Measurements from ENCODE around the gene BCKDHA.

The BCKDHA gene

GRCh38 chr19:41455936-41456335 is 58.3 kb downstream of the BCKDHA start:
- no peak overlapping the region for H3K4me2 ChIP-seq (ENCODE audit: insufficient read depth, low read length)
- TF ChIP-seq EZH2 (IDR thresholded peaks at IDR 0.05; ENCODE audit: borderline replicate concordance, low read depth, low read length, severe bottlenecking): no peak
- TF ChIP-seq, protein P1, sequence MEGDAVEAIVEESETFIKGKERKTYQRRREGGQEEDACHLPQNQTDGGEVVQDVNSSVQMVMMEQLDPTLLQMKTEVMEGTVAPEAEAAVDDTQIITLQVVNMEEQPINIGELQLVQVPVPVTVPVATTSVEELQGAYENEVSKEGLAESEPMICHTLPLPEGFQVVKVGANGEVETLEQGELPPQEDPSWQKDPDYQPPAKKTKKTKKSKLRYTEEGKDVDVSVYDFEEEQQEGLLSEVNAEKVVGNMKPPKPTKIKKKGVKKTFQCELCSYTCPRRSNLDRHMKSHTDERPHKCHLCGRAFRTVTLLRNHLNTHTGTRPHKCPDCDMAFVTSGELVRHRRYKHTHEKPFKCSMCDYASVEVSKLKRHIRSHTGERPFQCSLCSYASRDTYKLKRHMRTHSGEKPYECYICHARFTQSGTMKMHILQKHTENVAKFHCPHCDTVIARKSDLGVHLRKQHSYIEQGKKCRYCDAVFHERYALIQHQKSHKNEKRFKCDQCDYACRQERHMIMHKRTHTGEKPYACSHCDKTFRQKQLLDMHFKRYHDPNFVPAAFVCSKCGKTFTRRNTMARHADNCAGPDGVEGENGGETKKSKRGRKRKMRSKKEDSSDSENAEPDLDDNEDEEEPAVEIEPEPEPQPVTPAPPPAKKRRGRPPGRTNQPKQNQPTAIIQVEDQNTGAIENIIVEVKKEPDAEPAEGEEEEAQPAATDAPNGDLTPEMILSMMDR (IDR thresholded peaks at IDR 0.05; ENCODE audit: borderline replicate concordance, extremely low read depth, low read length, poor library complexity, severe bottlenecking): no peak
- no peaks in the 10 kb centered on the region for H3K4me1 ChIP-seq (ENCODE audit: insufficient read depth, low read length)
- H3K27ac ChIP-seq (ENCODE audit: low read length): no peak overlapping the region
- H3K9me3 ChIP-seq (ENCODE audit: insufficient read depth, low read length, severe bottlenecking): no peaks in the 10 kb centered on the region
- no peak for DNase-seq
- no peak overlapping the region for H2AFZ ChIP-seq (ENCODE audit: low read depth, low read length)
- H3K9ac ChIP-seq (ENCODE audit: low read depth, low read length): no peak overlapping the region
- H4K20me1 ChIP-seq (ENCODE audit: insufficient read depth, low read length): no peaks in the 10 kb centered on the region
- H3K79me2 ChIP-seq (ENCODE audit: insufficient read depth, low read length): no peaks in the 10 kb centered on the region
- no peak for ATAC-seq (ENCODE audit: insufficient read depth, low read depth)
- no peaks in the 10 kb centered on the region for H3K36me3 ChIP-seq (ENCODE audit: insufficient read depth, low read length)
- H3K27me3 ChIP-seq (ENCODE audit: insufficient read depth, low read length, poor library complexity): peaks cover 4% of the 10 kb centered on the region
- no peak overlapping the region for H3K4me3 ChIP-seq (ENCODE audit: low read depth in 1 of 2, low read length in 2 of 2)

DNA sequence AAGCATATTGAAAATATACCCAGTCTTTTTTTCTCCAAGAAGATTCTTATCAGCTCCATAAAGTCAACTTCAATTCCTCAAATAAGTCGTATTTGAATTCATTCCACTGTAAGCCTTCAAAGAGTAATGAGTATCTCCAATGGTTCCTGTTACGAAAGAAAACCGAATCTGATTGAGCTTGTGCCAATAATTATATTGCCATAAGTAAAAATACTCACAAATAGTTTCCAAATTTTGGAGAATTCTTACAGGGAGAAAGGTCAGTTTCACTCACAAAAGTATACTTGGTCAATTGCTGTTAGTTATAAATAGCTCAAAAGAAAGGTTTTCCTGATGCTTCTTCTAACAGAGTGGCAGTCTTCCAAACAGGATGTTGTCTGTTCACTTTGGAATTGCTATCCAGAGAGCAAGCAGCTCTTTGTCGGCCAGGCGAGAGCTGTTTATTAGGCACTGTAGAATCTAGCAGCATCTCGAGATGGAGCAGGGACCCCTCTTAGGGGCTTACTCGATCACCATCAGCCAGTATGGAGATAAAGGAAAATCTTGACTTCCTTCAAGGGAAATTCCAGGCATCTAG is 58.8 kb downstream of the BCKDHA start:
- Histone ChIP-seq H3K79me2 (ENCODE audit: insufficient read depth, low read length) (no peaks in the 10 kb centered on the region), H3K4me3 (ENCODE audit: low read depth in 1 of 2, low read length in 2 of 2) (no peak overlapping the region), H3K4me1 (ENCODE audit: insufficient read depth, low read length) (no peaks in the 10 kb centered on the region), H3K4me2 (ENCODE audit: insufficient read depth, low read length) (no peak overlapping the region), H3K9ac (ENCODE audit: low read depth, low read length) (no peak overlapping the region), H3K9me3 (ENCODE audit: insufficient read depth, low read length, severe bottlenecking) (no peaks in the 10 kb centered on the region), H4K20me1 (ENCODE audit: insufficient read depth, low read length) (no peaks in the 10 kb centered on the region), H3K27me3 (ENCODE audit: insufficient read depth, low read length, poor library complexity) (peaks cover 7% of the 10 kb centered on the region), H3K36me3 (ENCODE audit: insufficient read depth, low read length) (no peaks in the 10 kb centered on the region), H3K27ac (ENCODE audit: low read length) (no peak overlapping the region), H2AFZ (ENCODE audit: low read depth, low read length) (no peak overlapping the region)
- no peak for TF ChIP-seq EZH2 (IDR thresholded peaks at IDR 0.05; ENCODE audit: borderline replicate concordance, low read depth, low read length, severe bottlenecking)
- TF ChIP-seq, protein P1 (IDR thresholded peaks at IDR 0.05; ENCODE audit: borderline replicate concordance, extremely low read depth, low read length, poor library complexity, severe bottlenecking): no peak
- DNase-seq: no peak
- no peak for ATAC-seq (ENCODE audit: insufficient read depth, low read depth)

DNA sequence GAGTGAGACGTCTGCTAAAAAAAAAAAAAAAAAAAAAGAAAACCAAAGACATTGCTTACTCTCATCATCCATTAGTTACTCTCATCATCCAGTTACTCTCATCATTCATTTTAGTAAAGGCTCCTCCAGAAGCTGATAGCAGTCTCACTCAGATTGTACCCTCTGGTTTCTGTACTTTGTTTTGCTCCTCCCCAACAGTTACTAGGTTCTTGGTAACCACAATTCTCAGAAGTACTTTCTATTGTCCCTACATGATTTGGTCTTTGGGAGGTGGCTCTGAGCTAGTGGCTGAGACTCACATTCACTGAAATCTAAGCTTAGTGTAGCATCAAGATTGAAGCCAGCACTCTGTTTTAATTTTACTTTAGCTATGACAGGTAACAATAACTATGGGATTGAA is 59.6 kb downstream of the BCKDHA start:
- Histone ChIP-seq H4K20me1 (ENCODE audit: insufficient read depth, low read length) (no peaks in the 10 kb centered on the region), H3K27me3 (ENCODE audit: insufficient read depth, low read length, poor library complexity) (peaks cover 7% of the 10 kb centered on the region), H3K36me3 (ENCODE audit: insufficient read depth, low read length) (no peaks in the 10 kb centered on the region), H2AFZ (ENCODE audit: low read depth, low read length) (no peak overlapping the region), H3K4me2 (ENCODE audit: insufficient read depth, low read length) (no peak overlapping the region), H3K9me3 (ENCODE audit: insufficient read depth, low read length, severe bottlenecking) (no peaks in the 10 kb centered on the region), H3K9ac (ENCODE audit: low read depth, low read length) (no peak overlapping the region), H3K79me2 (ENCODE audit: insufficient read depth, low read length) (no peaks in the 10 kb centered on the region), H3K4me1 (ENCODE audit: insufficient read depth, low read length) (no peaks in the 10 kb centered on the region), H3K27ac (ENCODE audit: low read length) (no peak overlapping the region), H3K4me3 (ENCODE audit: low read depth in 1 of 2, low read length in 2 of 2) (no peak overlapping the region)
- DNase-seq: no peak
- TF ChIP-seq, protein P1 (IDR thresholded peaks at IDR 0.05; ENCODE audit: borderline replicate concordance, extremely low read depth, low read length, poor library complexity, severe bottlenecking): no peak
- TF ChIP-seq EZH2 (IDR thresholded peaks at IDR 0.05; ENCODE audit: borderline replicate concordance, low read depth, low read length, severe bottlenecking): no peak
- peak; percentile 59; the same call in 1 of the 3 replicates for ATAC-seq (ENCODE audit: insufficient read depth, low read depth)
